Smooth muscle cell (in vitro differentiated cells): Measurements from ENCODE around the gene SMAD3. TPM values are rescaled to one million over a fixed set of nuclear protein-coding genes. Genes with fewer than 3 reads are reported as not detected.

Source experiments
- DNase-seq: peaks from one replicate; lab custom pipeline; 2025; ENCODE audit not compliant: unreplicated experiment; lab: John Stamatoyannopoulos, UW
- H2AFZ ChIP-seq: fragments of 200-600 bp; sonication (generic); 2 replicates; pipeline ENCODE4 v1.6.0; 2016; ENCODE audit warnings: antibody characterized with exemption, low read depth, mild to moderate bottlenecking
- H3F3A ChIP-seq: fragments of 200-600 bp; sonication (generic); 2 replicates; pipeline ENCODE4 v1.6.0; 2017; ENCODE audit warnings: antibody characterized with exemption, low read depth
- H3K27ac ChIP-seq: fragments of 200-600 bp; sonication (generic); 2 replicates; pipeline ENCODE4 v1.5.1; 2016; ENCODE audit warnings: low read depth, mild to moderate bottlenecking
- H3K27me3 ChIP-seq: fragments of 200-600 bp; sonication (generic); 2 replicates; pipeline ENCODE4 v1.6.1; 2016; ENCODE audit warnings: low read depth, mild to moderate bottlenecking
- H3K36me3 ChIP-seq: fragments of 200-600 bp; sonication (generic); 2 replicates; pipeline ENCODE4 v1.5.1; 2016; ENCODE audit warnings: low read depth
- H3K4me1 ChIP-seq: fragments of 200-600 bp; sonication (generic); 2 replicates; pipeline ENCODE4 v1.5.1; 2016; ENCODE audit warnings: low read depth
- H3K4me2 ChIP-seq: fragments of 200-600 bp; sonication (generic); 2 replicates; pipeline ENCODE4 v1.6.0; 2016; ENCODE audit warnings: mild to moderate bottlenecking
- H3K4me3 ChIP-seq: fragments of 200-600 bp; sonication (generic); 2 replicates; pipeline ENCODE4 v1.5.1; 2016; ENCODE audit warnings: mild to moderate bottlenecking
- H3K79me2 ChIP-seq: fragments of 200-600 bp; sonication (generic); 2 replicates; pipeline ENCODE4 v1.6.0; 2016; ENCODE audit warnings: low read depth, mild to moderate bottlenecking
- H3K9ac ChIP-seq: fragments of 200-600 bp; sonication (generic); 2 replicates; pipeline ENCODE4 v1.6.0; 2016; ENCODE audit warnings: low read depth
- H3K9me3 ChIP-seq: fragments of 200-600 bp; sonication (generic); replicated peaks from 2 replicates; pipeline ENCODE4 v1.5.1; 2016; ENCODE audit warnings: low read depth
- H4K20me1 ChIP-seq: fragments of 200-600 bp; sonication (generic); 2 replicates; pipeline ENCODE4 v1.6.0; 2016; ENCODE audit warnings: low read depth
- CTCF ChIP-seq: fragments of 200-600 bp; sonication (generic); IDR thresholded peaks from 2 replicates; pipeline ENCODE4 v1.5.1; 2017; ENCODE audit warnings: borderline replicate concordance, mild to moderate bottlenecking, antibody characterized with exemption; ENCODE audit not compliant: insufficient read depth, poor library complexity, severe bottlenecking
- WGBS: methylation state at CpG from one replicate; pipeline ENCODE4 v1.1.7; 2016; ENCODE audit warnings: low lambda C conversion rate; 5-methylcytosine and 5-hydroxymethylcytosine counted together
- polyA plus RNA-seq: library from polyadenylated mRNA; unstranded; fragments of >200 nt; fragmentation: Nextera tagmentation; extraction: Ambion mirVana; gene quantifications from 2 replicates; pipeline ENCODE4 v1.2.1, GENCODE V29; 2016
- total RNA-seq: library from RNA; depleted of rRNA; stranded (reverse); fragments of >200 nt; gene quantifications from 2 replicates; pipeline ENCODE4 v1.2.3, GENCODE V29; 2014

SMAD3 gene
- total and polyA plus RNA-seq, 2 experiments from 2014 or later = 20.2 to 21.9 TPM

- H2AFZ ChIP-seq = no peak overlapping the region
- peaks cover 73% of the 10 kb centered on the region for H3K79me2 ChIP-seq
- no peak for DNase-seq
- no peaks in the 10 kb centered on the region for H3K9me3 ChIP-seq
- peaks cover 46% of the 10 kb centered on the region for H4K20me1 ChIP-seq
- H3F3A ChIP-seq = peaks cover 29% of the 10 kb centered on the region
- H3K4me3 ChIP-seq = no peak overlapping the region
- 93% methylated on average over 4 of the region's 4 CpGs for WGBS
- no peak for TF ChIP-seq CTCF
- no peak overlapping the region for H3K9ac ChIP-seq
- H3K36me3 ChIP-seq = no peaks in the 10 kb centered on the region
- no peak overlapping the region for H3K4me2 ChIP-seq
- H3K27ac ChIP-seq = no peak overlapping the region
- peaks cover 32% of the 10 kb centered on the region for H3K4me1 ChIP-seq
- no peaks in the 10 kb centered on the region for H3K27me3 ChIP-seq
Measured at GRCh38 chr15:67102599-67102929, 37.2 kb downstream of the SMAD3 start.

- Histone ChIP-seq H3K9ac (no peak overlapping the region), H3K9me3 (no peaks in the 10 kb centered on the region), H4K20me1 (peaks cover 41% of the 10 kb centered on the region), H3K27me3 (no peaks in the 10 kb centered on the region), H3K27ac (no peak overlapping the region), H2AFZ (no peak overlapping the region), H3F3A (peaks cover 24% of the 10 kb centered on the region), H3K4me1 (peaks cover 29% of the 10 kb centered on the region), H3K79me2 (peaks cover 68% of the 10 kb centered on the region), H3K36me3 (no peaks in the 10 kb centered on the region), H3K4me3 (no peak overlapping the region), H3K4me2 (no peak overlapping the region)
- no peak for DNase-seq
- TF ChIP-seq CTCF = no peak
- 89% methylated on average over 4 of the region's 4 CpGs for WGBS
Measured at GRCh38 chr15:67103021-67103420, 37.6 kb downstream of the SMAD3 start.

- Histone ChIP-seq H3F3A (peaks cover 25% of the 10 kb centered on the region), H3K27ac (no peak overlapping the region), H3K4me3 (no peak overlapping the region), H3K79me2 (peaks cover 68% of the 10 kb centered on the region), H2AFZ (no peak overlapping the region), H3K4me1 (peaks cover 26% of the 10 kb centered on the region), H3K9me3 (no peaks in the 10 kb centered on the region), H3K27me3 (no peaks in the 10 kb centered on the region), H3K4me2 (no peak overlapping the region), H3K9ac (no peak overlapping the region), H3K36me3 (no peaks in the 10 kb centered on the region), H4K20me1 (peaks cover 39% of the 10 kb centered on the region)
- DNase-seq = no peak
- 87% methylated on average over 6 of the region's 6 CpGs for WGBS
- no peak for TF ChIP-seq CTCF
Measured at GRCh38 chr15:67103432-67103831, 38.0 kb downstream of the SMAD3 start.

GRCh38 chr15:67103869-67104268, 38.5 kb downstream of the SMAD3 start:
- H3K27me3 ChIP-seq = no peaks in the 10 kb centered on the region
- H4K20me1 ChIP-seq = peaks cover 39% of the 10 kb centered on the region
- no peak overlapping the region for H3K9ac ChIP-seq
- no peaks in the 10 kb centered on the region for H3K36me3 ChIP-seq
- no peak overlapping the region for H2AFZ ChIP-seq
- TF ChIP-seq CTCF = no peak
- H3K9me3 ChIP-seq = no peaks in the 10 kb centered on the region
- peaks cover 73% of the 10 kb centered on the region for H3K79me2 ChIP-seq
- no peak overlapping the region for H3K27ac ChIP-seq
- H3K4me2 ChIP-seq = no peak overlapping the region
- peaks cover 26% of the 10 kb centered on the region for H3K4me1 ChIP-seq
- H3K4me3 ChIP-seq = no peak overlapping the region
- peaks cover 29% of the 10 kb centered on the region for H3F3A ChIP-seq
- WGBS = 66% methylated on average over 11 of the region's 11 CpGs
- no peak for DNase-seq
